Heart left ventricle (tissue), 16 donors: ENCODE results near the gene CPNE7. TPM values are rescaled to one million over a fixed set of nuclear protein-coding genes. Genes with fewer than 3 reads are reported as not detected.

Experiments
- ATAC-seq, 4 donors: fragments of 200-7000 bp; cut with Tn5 transposase; one replicate each; pipeline ENCODE4 v1.9.1; 2020 to 2022; ENCODE audit warnings: moderate library complexity in 4 of 4, mild to moderate bottlenecking in 3 of 4, moderate number of reproducible peaks in 1 of 4
- DNase-seq, 5 donors: peaks; one replicate each; pipeline ENCODE4 v3.0.0-alpha.2; 2020
- H3K27ac ChIP-seq, 12 donors: fragments of 200-600 bp; sonication (generic) in 4 of 12; one replicate each; pipeline versions ENCODE4 v1.5.0 to v1.8.0; 2016 to 2022; ENCODE audit warnings: mild to moderate bottlenecking in 2 of 12
- H3K27me3 ChIP-seq, 9 donors: fragments of 200-600 bp; sonication (generic) in 2 of 9; one replicate each; pipeline versions ENCODE4 v1.5.1 to v1.8.0; 2016 to 2022; ENCODE audit warnings: mild to moderate bottlenecking in 3 of 9
- H3K36me3 ChIP-seq, 9 donors: fragments of 200-600 bp; sonication (generic) in 2 of 9; one replicate each; pipeline versions ENCODE4 v1.5.0 to v1.8.0; 2018 to 2022; ENCODE audit warnings: mild to moderate bottlenecking in 2 of 9
- H3K4me1 ChIP-seq, 12 donors: fragments of 200-600 bp; sonication (generic) in 4 of 12; one replicate each; pipeline versions ENCODE4 v1.5.0 to v1.8.0; 2016 to 2022; ENCODE audit warnings: mild to moderate bottlenecking in 3 of 12
- H3K4me3 ChIP-seq, 12 donors: fragments of 200-600 bp; sonication (generic) in 4 of 12; one replicate each; pipeline versions ENCODE4 v1.5.0 to v1.8.0; 2017 to 2022; ENCODE audit warnings: mild to moderate bottlenecking in 9 of 12, moderate library complexity in 4 of 12
- H3K9me3 ChIP-seq, 12 donors: fragments of 200-600 bp; sonication (generic) in 4 of 12; one replicate each; pipeline versions ENCODE4 v1.5.0 to v1.8.0; 2016 to 2022; ENCODE audit warnings: mild to moderate bottlenecking in 1 of 12
- POLR2A ChIP-seq, 2 donors: fragments of 450-650 bp; IDR thresholded peaks; one replicate each; pipeline ENCODE4 v1.6.1; 2017; ENCODE audit warnings: antibody characterized with exemption in 2 of 2, mild to moderate bottlenecking in 2 of 2, moderate library complexity in 2 of 2
- WGBS, 4 donors: extraction: QIAGEN DNeasy Blood & Tissue Kit in 2 of 4; methylation state at CpG; one replicate each; pipeline versions ENCODE4 v1.1.5 to v1.1.7; 2013 to 2018; 5-methylcytosine and 5-hydroxymethylcytosine counted together
- intact Hi-C, 10 donors: fragments of 100-400 bp; cut with DNase I; formaldehyde crosslinking; loops; one replicate each; pipeline versions ENCODE4 v1.11.1 to v1.14.2; 2022
- polyA plus RNA-seq, 2 donors: library from polyadenylated mRNA; stranded (reverse); fragments of 200-250 nt; gene quantifications; one replicate each; pipeline ENCODE4 v1.2.3, GENCODE V29; 2013
- total RNA-seq, 9 donors: library from RNA; depleted of rRNA in 2 of 9; stranded (reverse); fragments of >200 nt in 2 of 9; fragmentation: NEBNext Ultra II Directional in 3 of 9; extraction: Animal tissue kit (Norgen Biotek cat#: 25700) in 3 of 9; gene quantifications; one replicate each; pipeline versions ENCODE4 v1.1.0 to v1.2.4, GENCODE V29; 2016 to 2023
- TF ChIP-seq, protein P1 (sequence below), 12 donors: fragments of 200-600 bp; sonication (generic) in 4 of 12; IDR thresholded peaks; one replicate each; pipeline versions ENCODE4 v1.5.0 to v1.8.0; 2018 to 2022; ENCODE audit warnings: antibody characterized with exemption in 12 of 12, mild to moderate bottlenecking in 5 of 12
- donor health status: ischemic (EF 13 %, LVEDD 7.1; RV severe dilation, severe dysfunction).
- donor health status: healthy with polysubstance abuse.
- donor health status: DM: no; HTN: yes; CAD: no.
- donor health status: DM: no; HTN: no; CAD: no.
- donor health status: ischemic (EF 25% LVEDD 6.9; RV normal size, moderate dysfunction).
- donor health status: ischemic (EF 25% LVEDD 5.7; RV mildly dilated, moderate dysfunction).
- donor health status: healthy.
- donor health status: DM: yes; HTN: yes; CAD: no.
- donor health status: ischemic (EF 35%, LVEDD 5.7; RV mildly dilated, moderate dysfunction).
- donor health status: nonischemic (EF 11% LVEDD 7.7; RV severe dilation, severe dysfunction).
- donor health status: DM: yes; HTN: yes; CAD: no.
- donor health status: PGD.
- donor health status: ischemic (EF 29% LVEDD 5.4; RV normal size, mild dysfunction).
- donor health status: nonischemic (EF 23%, LVEDD 6.1; RV moderate dilation, normal function).

Gene CPNE7
- total and polyA plus RNA-seq, 11 donors = 0.20 to 0.50 TPM; not detected in 9

DNA sequence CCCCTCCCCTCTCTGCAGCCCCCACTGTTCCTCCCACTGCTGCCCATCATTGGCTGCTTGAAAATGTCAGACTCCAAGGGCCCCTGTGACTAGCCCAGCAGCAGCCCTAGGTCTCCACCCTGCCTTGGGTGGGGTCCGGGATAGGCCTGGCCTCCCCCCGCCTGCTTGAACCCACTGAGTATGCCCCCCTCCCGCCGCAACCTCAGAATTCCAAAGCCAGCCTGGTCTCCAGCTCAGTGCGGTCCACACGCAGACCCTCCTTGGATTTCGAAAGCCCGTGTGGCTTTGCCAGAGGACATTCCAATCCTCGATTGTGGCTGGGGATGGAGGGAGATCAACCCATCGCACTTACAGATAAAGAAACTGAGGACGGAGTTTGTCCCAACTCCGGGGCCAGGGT is 44.3 kb downstream of the CPNE7 start:
- peaks cover 0 to 18% (median 1%) of the 10 kb centered on the region in 12 donors for H3K4me1 ChIP-seq
- no peaks in the 10 kb centered on the region for H3K36me3 ChIP-seq
- H3K4me3 ChIP-seq = no peak overlapping the region
- H3K27me3 ChIP-seq = peaks cover 0 to 34% (median 6%) of the 10 kb centered on the region in 9 donors
- no peaks in the 10 kb centered on the region for H3K9me3 ChIP-seq
- WGBS, 4 donors = 33 to 64% (median 45%) methylated on average over 3 to 12 of the region's 12 CpGs
- no peak overlapping the region for H3K27ac ChIP-seq
- intact Hi-C loops = no loop called here
- TF ChIP-seq, protein P1, sequence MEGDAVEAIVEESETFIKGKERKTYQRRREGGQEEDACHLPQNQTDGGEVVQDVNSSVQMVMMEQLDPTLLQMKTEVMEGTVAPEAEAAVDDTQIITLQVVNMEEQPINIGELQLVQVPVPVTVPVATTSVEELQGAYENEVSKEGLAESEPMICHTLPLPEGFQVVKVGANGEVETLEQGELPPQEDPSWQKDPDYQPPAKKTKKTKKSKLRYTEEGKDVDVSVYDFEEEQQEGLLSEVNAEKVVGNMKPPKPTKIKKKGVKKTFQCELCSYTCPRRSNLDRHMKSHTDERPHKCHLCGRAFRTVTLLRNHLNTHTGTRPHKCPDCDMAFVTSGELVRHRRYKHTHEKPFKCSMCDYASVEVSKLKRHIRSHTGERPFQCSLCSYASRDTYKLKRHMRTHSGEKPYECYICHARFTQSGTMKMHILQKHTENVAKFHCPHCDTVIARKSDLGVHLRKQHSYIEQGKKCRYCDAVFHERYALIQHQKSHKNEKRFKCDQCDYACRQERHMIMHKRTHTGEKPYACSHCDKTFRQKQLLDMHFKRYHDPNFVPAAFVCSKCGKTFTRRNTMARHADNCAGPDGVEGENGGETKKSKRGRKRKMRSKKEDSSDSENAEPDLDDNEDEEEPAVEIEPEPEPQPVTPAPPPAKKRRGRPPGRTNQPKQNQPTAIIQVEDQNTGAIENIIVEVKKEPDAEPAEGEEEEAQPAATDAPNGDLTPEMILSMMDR (IDR thresholded peaks at IDR 0.05) = no peak
- TF ChIP-seq POLR2A (IDR thresholded peaks at IDR 0.05) = no peak
- no peak for ATAC-seq
- no peak for DNase-seq

DNA sequence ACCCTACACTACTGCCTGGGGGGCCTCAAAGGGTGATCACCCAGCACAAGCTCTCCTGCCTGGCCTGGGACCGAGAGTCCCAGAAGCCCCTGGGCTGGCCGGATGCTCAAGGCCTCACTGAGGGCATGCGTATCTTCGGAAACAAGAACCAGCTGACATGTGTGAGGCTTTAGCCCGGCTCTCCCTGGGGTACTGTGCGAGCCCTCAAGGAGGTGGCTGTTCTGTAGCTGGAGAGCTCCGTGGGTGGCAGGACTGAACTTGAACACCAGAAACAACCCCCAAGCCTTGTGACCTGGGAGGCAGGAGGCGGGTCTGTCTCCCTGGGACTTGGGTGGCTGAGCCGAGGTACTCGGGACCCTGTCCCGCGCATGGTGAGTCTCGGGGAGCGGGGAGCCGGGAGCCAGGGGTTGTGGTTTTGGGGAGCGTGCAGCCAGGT is 44.9 kb downstream of the CPNE7 start:
- H3K36me3 ChIP-seq = no peaks in the 10 kb centered on the region
- ATAC-seq (no peak), DNase-seq (no peak)
- WGBS, 4 donors = 67 to 74% (median 72%) methylated on average over 8 to 16 of the region's 16 CpGs
- intact Hi-C loops = no loop called here
- H3K4me1 ChIP-seq = peaks cover 0 to 18% (median 1%) of the 10 kb centered on the region in 12 donors
- no peak overlapping the region for H3K4me3 ChIP-seq
- H3K9me3 ChIP-seq = no peaks in the 10 kb centered on the region
- H3K27ac ChIP-seq = no peak overlapping the region
- no peak for TF ChIP-seq POLR2A (IDR thresholded peaks at IDR 0.05)
- TF ChIP-seq, protein P1 (IDR thresholded peaks at IDR 0.05) = no peak
- H3K27me3 ChIP-seq = peaks cover 0 to 28% (median 3%) of the 10 kb centered on the region in 9 donors

DNA sequence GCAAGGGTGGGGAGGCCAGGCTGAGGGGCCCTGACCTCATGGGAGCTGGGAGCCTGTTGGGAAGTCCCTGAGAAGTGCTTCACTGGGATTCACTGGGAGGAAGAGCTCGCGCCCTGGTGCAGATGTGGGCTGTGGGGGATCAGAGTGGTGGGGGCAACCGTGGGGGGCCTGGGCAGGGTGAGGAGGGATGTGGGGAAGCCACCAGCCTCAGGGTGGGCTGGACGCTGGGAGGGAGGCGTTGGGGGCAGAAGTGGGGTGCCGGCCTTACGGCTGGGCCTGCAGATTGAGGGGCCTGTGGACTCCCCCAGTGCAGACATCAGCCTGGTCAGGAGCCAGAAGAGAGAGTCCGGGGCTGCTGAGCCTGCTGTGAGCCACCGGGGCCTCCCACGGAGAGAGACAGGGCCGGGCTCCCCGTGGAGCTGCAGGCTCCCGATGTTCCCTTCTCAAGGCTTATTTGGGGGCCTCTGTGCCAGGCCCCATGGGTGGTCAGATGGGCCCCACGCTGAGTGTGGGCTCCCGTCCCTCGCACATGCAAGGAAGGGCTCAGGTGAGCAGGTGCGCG is 45.7 kb downstream of the CPNE7 start:
- H3K27ac ChIP-seq = no peak overlapping the region
- H3K4me1 ChIP-seq = peaks cover 0 to 18% (median 1%) of the 10 kb centered on the region in 12 donors
- WGBS, 4 donors = 74 to 86% (median 82%) methylated on average over 16 to 18 of the region's 18 CpGs
- DNase-seq = no peak
- TF ChIP-seq, protein P1 (IDR thresholded peaks at IDR 0.05) = no peak
- no peak for TF ChIP-seq POLR2A (IDR thresholded peaks at IDR 0.05)
- H3K4me3 ChIP-seq = no peak overlapping the region
- intact Hi-C loops = no loop called here
- H3K9me3 ChIP-seq = no peaks in the 10 kb centered on the region
- no peaks in the 10 kb centered on the region for H3K36me3 ChIP-seq
- ATAC-seq = no peak
- H3K27me3 ChIP-seq = peaks cover 0 to 24% (median 3%) of the 10 kb centered on the region in 9 donors

DNA sequence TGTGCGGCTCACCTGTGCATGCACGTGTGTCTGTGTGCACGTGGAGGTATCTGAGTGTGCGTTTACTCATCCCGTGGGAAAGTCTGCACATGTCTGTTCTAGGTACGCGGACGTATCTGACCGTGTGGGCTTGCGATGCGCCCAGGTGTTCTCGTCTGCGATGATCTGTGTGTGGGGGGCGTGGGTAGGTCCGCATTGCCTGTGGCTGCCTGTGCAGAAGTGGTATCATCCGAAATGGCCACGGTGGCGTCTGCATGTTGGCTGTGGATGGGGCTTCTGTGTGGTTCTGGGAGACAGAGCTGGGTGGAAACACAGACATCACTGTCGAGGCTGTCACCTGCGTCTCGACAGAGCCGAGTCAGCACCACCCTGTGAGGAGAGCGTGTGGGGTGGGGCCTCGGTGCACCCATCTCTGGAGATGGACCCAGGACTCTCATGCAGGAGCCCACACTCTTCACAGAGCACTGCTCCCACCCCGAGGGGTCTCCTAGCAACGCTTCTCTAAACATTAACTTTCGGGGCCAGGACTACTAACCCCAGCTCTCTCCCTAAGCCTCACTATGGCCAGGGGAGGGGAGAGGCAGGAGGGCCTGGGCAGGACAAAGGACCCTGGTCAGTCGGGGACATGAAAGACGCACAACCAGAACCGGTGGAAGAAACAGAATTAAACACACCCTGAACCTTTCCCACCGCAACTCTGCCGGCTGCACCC is 46.3 kb downstream of the CPNE7 start:
- WGBS, 4 donors = 82 to 87% (median 85%) methylated on average over 26 to 32 of the region's 32 CpGs
- no peak overlapping the region for H3K4me3 ChIP-seq

More for the DNA sequence above, 46.3 kb downstream of the CPNE7 start:
- intact Hi-C loops = no loop called here
- H3K27ac ChIP-seq = no peak overlapping the region
- peaks cover 0 to 24% (median 3%) of the 10 kb centered on the region in 9 donors for H3K27me3 ChIP-seq
- H3K4me1 ChIP-seq = peaks cover 0 to 14% (median 1%) of the 10 kb centered on the region in 12 donors
- DNase-seq = no peak
- ATAC-seq = no peak
- H3K36me3 ChIP-seq = no peaks in the 10 kb centered on the region
- TF ChIP-seq POLR2A (IDR thresholded peaks at IDR 0.05) = no peak
- TF ChIP-seq, protein P1 (IDR thresholded peaks at IDR 0.05) = no peak
- H3K9me3 ChIP-seq = no peaks in the 10 kb centered on the region
